PC-9 (cell line): Measurements from ENCODE around the gene ACCS. TPM values are rescaled to one million over a fixed set of nuclear protein-coding genes. Genes with fewer than 3 reads are reported as not detected.
A peak's percentile ranks its signal among the peaks of the same experiment; 100 is the strongest.

ENCODE experiments used
- BruUV-seq: library from RNA; stranded (reverse); fragments of 400-500 nt; replicated peaks from 2 replicates; lab custom pipeline; 2021; lab: Mats Ljungman, UMichigan
- CTCF ChIA-PET: fragments of 300-600 bp; sonication (Branson Sonifier 250); formaldehyde crosslinking; loops from one replicate; lab custom pipeline; 2022; ENCODE audit warnings: antibody characterized with exemption; lab: Charles Lee
- POLR2A ChIA-PET: fragments of 300-600 bp; sonication (Branson Sonifier 250); formaldehyde crosslinking; loops from one replicate; lab custom pipeline; 2022; ENCODE audit warnings: antibody characterized with exemption; ENCODE audit not compliant: unreplicated experiment; lab: Charles Lee
- DNase-seq, 2 experiments: peaks; one replicate each; pipeline versions ENCODE4 v3.0.0 to v3.0.0-alpha.2; 2015 to 2022; ENCODE audit warnings: mixed read lengths in 1 of 2
- H2AFZ ChIP-seq: fragments of 200-600 bp; sonication (generic); 2 replicates; pipeline ENCODE4 v1.8.1; 2017; ENCODE audit warnings: antibody characterized with exemption
- H3F3A ChIP-seq: fragments of 200-600 bp; sonication (generic); 2 replicates; pipeline ENCODE4 v1.8.1; 2017; ENCODE audit warnings: antibody characterized with exemption, mild to moderate bottlenecking, low read depth; ENCODE audit not compliant: insufficient read depth
- H3K27ac ChIP-seq: fragments of 200-600 bp; sonication (generic); 2 replicates; pipeline ENCODE4 v1.6.1; 2016; ENCODE audit warnings: mixed run types
- H3K27me3 ChIP-seq: fragments of 200-600 bp; sonication (generic); 2 replicates; pipeline ENCODE4 v1.6.1; 2016; ENCODE audit warnings: low read depth, mixed run types; ENCODE audit not compliant: insufficient read depth
- H3K36me3 ChIP-seq: fragments of 200-600 bp; sonication (generic); 2 replicates; pipeline ENCODE4 v1.6.1; 2016; ENCODE audit warnings: low read depth, mixed run types
- H3K4me1 ChIP-seq: fragments of 200-600 bp; sonication (generic); replicated peaks from 2 replicates; pipeline ENCODE4 v1.6.1; 2016; ENCODE audit warnings: mixed run types; ENCODE audit not compliant: insufficient read depth
- H3K4me2 ChIP-seq: fragments of 200-600 bp; sonication (generic); 2 replicates; pipeline ENCODE4 v1.6.1; 2017; ENCODE audit warnings: mixed run types
- H3K4me3 ChIP-seq: fragments of 200-600 bp; sonication (generic); 2 replicates; pipeline ENCODE4 v1.6.1; 2016; ENCODE audit warnings: mixed run types
- H3K79me2 ChIP-seq: fragments of 200-600 bp; sonication (generic); 2 replicates; pipeline ENCODE4 v1.6.1; 2017; ENCODE audit warnings: low read depth, mixed run types
- H3K9me2 ChIP-seq: fragments of 200-600 bp; sonication (generic); 2 replicates; pipeline ENCODE4 v1.8.1; 2017; ENCODE audit warnings: mild to moderate bottlenecking; ENCODE audit not compliant: insufficient read depth
- H3K9me3 ChIP-seq: fragments of 200-600 bp; sonication (generic); 2 replicates; pipeline ENCODE4 v1.8.1; 2016; ENCODE audit warnings: low read depth; ENCODE audit not compliant: insufficient read depth
- H4K20me1 ChIP-seq: fragments of 200-600 bp; sonication (generic); 2 replicates; pipeline ENCODE4 v1.8.1; 2017; ENCODE audit not compliant: insufficient read depth
- EZH2 ChIP-seq: fragments of 200-600 bp; sonication (generic); IDR thresholded peaks from 2 replicates; pipeline ENCODE4 v1.8.0; 2017; ENCODE audit warnings: antibody characterized with exemption, low read depth
- intact Hi-C: fragments of 100-400 bp; cut with micrococcal nuclease; formaldehyde crosslinking; loops from one replicate; pipeline ENCODE4 v1.10.0; 2022; ENCODE audit not compliant: unreplicated experiment
- total RNA-seq: library from RNA; stranded (reverse); gene quantifications from 2 replicates; pipeline ENCODE4 v1.2.3, GENCODE V29; 2021
- TF ChIP-seq, protein P1 (sequence below): fragments of 200-600 bp; sonication (generic); conservative IDR thresholded peaks from 2 replicates; pipeline ENCODE4 v1.6.1; 2017; ENCODE audit warnings: mixed run types, antibody characterized with exemption, mild to moderate bottlenecking, moderate library complexity

Gene ACCS
- total RNA-seq, 1 experiment from 2014 or later, result 44.6 TPM

DNA sequence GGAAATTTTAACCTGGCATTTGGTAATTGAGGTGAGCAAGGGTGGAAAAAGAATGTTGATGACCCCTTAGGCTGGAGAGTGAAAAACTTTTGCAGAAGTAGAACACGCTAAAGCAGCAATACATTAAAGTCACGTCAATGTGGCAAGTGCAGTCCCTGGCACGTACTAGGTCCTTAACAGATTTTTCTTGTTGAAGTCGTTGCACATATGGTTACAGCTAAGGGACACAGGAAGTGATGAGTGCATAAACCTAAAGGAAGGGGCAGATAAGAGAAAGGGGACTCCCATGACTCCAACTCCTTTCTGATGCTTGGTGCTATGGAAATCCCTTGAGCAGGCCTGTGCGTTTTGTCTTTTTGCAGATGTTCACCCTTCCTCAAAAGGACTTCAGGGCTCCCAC lies 1.2 kb downstream of the ACCS start:
- Histone ChIP-seq H2AFZ (peak overlapping the region; percentile 96; the same call in 1 of the 2 replicates), H3K27ac (no peak overlapping the region), H3K9me2 (no peaks in the 10 kb centered on the region), H3K4me2 (peak overlapping the region; percentile 81), H3K79me2 (no peaks in the 10 kb centered on the region), H3K36me3 (no peaks in the 10 kb centered on the region), H3F3A (peaks cover 9% of the 10 kb centered on the region; the same call in 1 of the 2 replicates), H4K20me1 (no peaks in the 10 kb centered on the region), H3K4me1 (peaks cover 10% of the 10 kb centered on the region; the same call in 1 of the 2 replicates), H3K9me3 (no peaks in the 10 kb centered on the region), H3K4me3 (peak overlapping the region; percentile 72), H3K27me3 (no peaks in the 10 kb centered on the region)
- TF ChIP-seq, protein P1, sequence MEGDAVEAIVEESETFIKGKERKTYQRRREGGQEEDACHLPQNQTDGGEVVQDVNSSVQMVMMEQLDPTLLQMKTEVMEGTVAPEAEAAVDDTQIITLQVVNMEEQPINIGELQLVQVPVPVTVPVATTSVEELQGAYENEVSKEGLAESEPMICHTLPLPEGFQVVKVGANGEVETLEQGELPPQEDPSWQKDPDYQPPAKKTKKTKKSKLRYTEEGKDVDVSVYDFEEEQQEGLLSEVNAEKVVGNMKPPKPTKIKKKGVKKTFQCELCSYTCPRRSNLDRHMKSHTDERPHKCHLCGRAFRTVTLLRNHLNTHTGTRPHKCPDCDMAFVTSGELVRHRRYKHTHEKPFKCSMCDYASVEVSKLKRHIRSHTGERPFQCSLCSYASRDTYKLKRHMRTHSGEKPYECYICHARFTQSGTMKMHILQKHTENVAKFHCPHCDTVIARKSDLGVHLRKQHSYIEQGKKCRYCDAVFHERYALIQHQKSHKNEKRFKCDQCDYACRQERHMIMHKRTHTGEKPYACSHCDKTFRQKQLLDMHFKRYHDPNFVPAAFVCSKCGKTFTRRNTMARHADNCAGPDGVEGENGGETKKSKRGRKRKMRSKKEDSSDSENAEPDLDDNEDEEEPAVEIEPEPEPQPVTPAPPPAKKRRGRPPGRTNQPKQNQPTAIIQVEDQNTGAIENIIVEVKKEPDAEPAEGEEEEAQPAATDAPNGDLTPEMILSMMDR, result no peak
- TF ChIP-seq EZH2, result no peak
- intact Hi-C loops, result loop anchor here (2.0 kb wide), 1 partner anchor 146 kb away; no protein-coding TSS in a partner anchor
- no TSS peak for BruUV-seq
- no peak for DNase-seq
- CTCF ChIA-PET, result no interaction called here
- POLR2A ChIA-PET, result no interaction called here

DNA sequence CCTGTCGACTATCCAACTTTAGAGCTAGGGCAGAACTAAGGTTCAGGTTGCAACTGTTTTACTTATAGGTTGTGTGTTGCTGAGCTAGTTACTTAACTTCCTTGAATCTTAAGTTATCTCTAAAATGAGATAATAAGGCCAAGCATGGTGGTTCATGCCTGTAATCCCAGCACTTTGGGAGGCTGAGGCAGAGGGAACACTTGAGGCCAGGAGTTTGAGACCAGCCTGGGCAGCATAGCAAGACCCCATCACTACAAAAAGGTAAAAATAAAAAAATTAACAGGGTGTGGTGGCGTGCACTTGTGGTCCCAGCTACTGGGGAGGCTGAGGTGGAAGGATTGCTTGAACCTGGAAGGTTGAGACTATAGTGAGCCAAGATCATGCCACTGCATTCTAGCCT lies 2.1 kb downstream of the ACCS start:
- ChIA-PET POLR2A (no interaction called here), CTCF (interaction anchor here (0.6 to 0.8 kb wide), 2 partner anchors 26 to 1571 kb away, joined by 6 to 7 read pairs; no protein-coding TSS in a partner anchor)
- H4K20me1 ChIP-seq, result no peaks in the 10 kb centered on the region

DNA sequence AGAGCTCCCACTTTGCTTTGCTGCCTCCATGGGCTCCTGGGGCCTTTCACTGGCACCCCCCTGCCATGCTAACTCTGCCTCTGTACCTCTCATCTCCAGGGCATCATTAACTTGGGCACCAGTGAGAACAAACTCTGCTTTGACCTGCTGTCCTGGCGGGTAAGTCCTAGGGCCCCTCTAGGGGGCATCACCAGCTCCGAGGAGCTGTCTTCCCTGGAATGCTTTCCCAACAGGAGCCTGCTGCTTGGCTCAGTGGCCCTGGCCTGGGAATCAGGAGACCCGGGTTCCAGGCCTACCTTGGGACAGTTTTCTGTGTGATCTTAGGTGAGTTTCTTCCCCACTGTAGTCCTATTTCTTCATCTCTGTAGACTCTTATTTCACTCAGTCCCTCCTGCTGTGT lies 5.1 kb downstream of the ACCS start:
- Histone ChIP-seq H3F3A (no peaks in the 10 kb centered on the region), H3K27me3 (no peaks in the 10 kb centered on the region), H3K79me2 (no peaks in the 10 kb centered on the region), H3K36me3 (no peaks in the 10 kb centered on the region), H3K9me3 (no peaks in the 10 kb centered on the region), H3K27ac (no peak overlapping the region), H4K20me1 (no peaks in the 10 kb centered on the region), H3K4me2 (no peak overlapping the region), H3K9me2 (no peaks in the 10 kb centered on the region), H3K4me3 (no peak overlapping the region), H3K4me1 (peaks cover 6% of the 10 kb centered on the region; the same call in 1 of the 2 replicates), H2AFZ (no peak overlapping the region)
- DNase-seq, result no peak
- TF ChIP-seq, protein P1, result no peak
- TF ChIP-seq EZH2, result no peak
- CTCF ChIA-PET, result no interaction called here
- POLR2A ChIA-PET, result no interaction called here
- no TSS peak for BruUV-seq
- intact Hi-C loops, result no loop called here

More for the DNA sequence above, 2.1 kb downstream of the ACCS start:
- no peak for DNase-seq
- Histone ChIP-seq H3K27ac (no peak overlapping the region), H3K4me1 (peaks cover 10% of the 10 kb centered on the region; the same call in 1 of the 2 replicates), H3K9me3 (no peaks in the 10 kb centered on the region), H2AFZ (no peak overlapping the region), H3K36me3 (no peaks in the 10 kb centered on the region), H3K4me3 (no peak overlapping the region), H3K9me2 (no peaks in the 10 kb centered on the region), H3K27me3 (no peaks in the 10 kb centered on the region), H3K79me2 (no peaks in the 10 kb centered on the region), H3F3A (peaks cover 9% of the 10 kb centered on the region; the same call in 1 of the 2 replicates), H3K4me2 (no peak overlapping the region)
- no peak for TF ChIP-seq EZH2
- TF ChIP-seq, protein P1, result no peak
- intact Hi-C loops, result no loop called here
- BruUV-seq, result no TSS peak
